Gastrocnemius medialis (tissue), 4 donors: Measurements from ENCODE around the gene PRKN.

ENCODE experiments used
- POLR2A ChIP-seq, 2 donors: fragments of 450-650 bp; IDR thresholded peaks; one replicate each; pipeline ENCODE4 v1.6.1; 2017; ENCODE audit warnings: antibody characterized with exemption in 2 of 2, mild to moderate bottlenecking in 2 of 2, moderate library complexity in 2 of 2
- TF ChIP-seq, protein P1 (sequence below), 5 experiments: fragments of 450-650 bp in 3 of 5; fragments of 200-600 bp in 2 of 5; sonication (generic) in 2 of 5; IDR thresholded peaks in 4 of 5; conservative IDR thresholded peaks in 1 of 5; 1 replicate in 4 of 5; 2 replicates in 1 of 5; pipeline ENCODE4 v1.5.1; 2016 to 2019; ENCODE audit warnings: antibody characterized with exemption in 5 of 5, mild to moderate bottlenecking in 3 of 5, moderate library complexity in 3 of 5

GRCh38 chr6:161761966-161762365 lies 965.6 kb downstream of the PRKN start:
- no peak for TF ChIP-seq POLR2A (IDR thresholded peaks at IDR 0.05)
- TF ChIP-seq, protein P1, sequence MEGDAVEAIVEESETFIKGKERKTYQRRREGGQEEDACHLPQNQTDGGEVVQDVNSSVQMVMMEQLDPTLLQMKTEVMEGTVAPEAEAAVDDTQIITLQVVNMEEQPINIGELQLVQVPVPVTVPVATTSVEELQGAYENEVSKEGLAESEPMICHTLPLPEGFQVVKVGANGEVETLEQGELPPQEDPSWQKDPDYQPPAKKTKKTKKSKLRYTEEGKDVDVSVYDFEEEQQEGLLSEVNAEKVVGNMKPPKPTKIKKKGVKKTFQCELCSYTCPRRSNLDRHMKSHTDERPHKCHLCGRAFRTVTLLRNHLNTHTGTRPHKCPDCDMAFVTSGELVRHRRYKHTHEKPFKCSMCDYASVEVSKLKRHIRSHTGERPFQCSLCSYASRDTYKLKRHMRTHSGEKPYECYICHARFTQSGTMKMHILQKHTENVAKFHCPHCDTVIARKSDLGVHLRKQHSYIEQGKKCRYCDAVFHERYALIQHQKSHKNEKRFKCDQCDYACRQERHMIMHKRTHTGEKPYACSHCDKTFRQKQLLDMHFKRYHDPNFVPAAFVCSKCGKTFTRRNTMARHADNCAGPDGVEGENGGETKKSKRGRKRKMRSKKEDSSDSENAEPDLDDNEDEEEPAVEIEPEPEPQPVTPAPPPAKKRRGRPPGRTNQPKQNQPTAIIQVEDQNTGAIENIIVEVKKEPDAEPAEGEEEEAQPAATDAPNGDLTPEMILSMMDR (IDR thresholded peaks at IDR 0.05 in 4 of 5, conservative IDR thresholded peaks at IDR 0.05 in 1 of 5), result no peak
